Measurements from ENCODE around the gene INTS11. TPM values are rescaled to one million over a fixed set of nuclear protein-coding genes. Genes with fewer than 3 reads are reported as not detected.
A peak's percentile ranks its signal among the peaks of the same experiment; 100 is the strongest.

The INTS11 gene
- total and polyA plus RNA-seq, 9 of the 15 experiments (the other 6 are each of a cell fraction or from before 2014, with no cell fraction given), result 3.6 to 183 (median 110) TPM

GRCh38 chr1:1358433-1359271 is 34.2 kb upstream of the INTS11 start, which contains the start of gene MXRA8 (continued):
- TF ChIP-seq POLR2B (IDR thresholded peaks at IDR 0.05; ENCODE audit: low read depth, partially characterized antibody), result no peak
- no peak for TF ChIP-seq ADNP (tag; IDR thresholded peaks at IDR 0.05)
- no peak for TF ChIP-seq MCM5 (IDR thresholded peaks at IDR 0.05; ENCODE audit: low read depth)
- no peak for TF ChIP-seq SREBF2 (CRISPR knock-in tag; IDR thresholded peaks at IDR 0.05)
- TF ChIP-seq TARDBP (IDR thresholded peaks at IDR 0.05), result no peak
- no peak for TF ChIP-seq KAT8 (IDR thresholded peaks at IDR 0.05; ENCODE audit: low read depth)
- TF ChIP-seq CXXC5 (CRISPR knock-in tag; IDR thresholded peaks at IDR 0.05), result peak; percentile 58
- no peak for TF ChIP-seq SAFB2 (IDR thresholded peaks at IDR 0.05; ENCODE audit: borderline replicate concordance, low read depth, low read length, severe bottlenecking)
- TF ChIP-seq CCAR2 (IDR thresholded peaks at IDR 0.05; ENCODE audit: low read depth, low read length), result no peak
- TF ChIP-seq REST (IDR thresholded peaks at IDR 0.05; ENCODE audit: borderline replicate concordance), result peak; percentile 62; the same call in 1 of the 2 replicates
- no peak for TF ChIP-seq REST (CRISPR knock-in tag; IDR thresholded peaks at IDR 0.05; ENCODE audit: low read depth)
- 0 out of 2 replicates have a peak, but pooled peaks have one; percentile 67 for TF ChIP-seq MTA3 (IDR thresholded peaks at IDR 0.05; ENCODE audit: borderline replicate concordance)
- no peak for TF ChIP-seq ZNF699 (CRISPR knock-in tag; IDR thresholded peaks at IDR 0.05; ENCODE audit: insufficient replicate concordance)
- TF ChIP-seq XRCC5 (IDR thresholded peaks at IDR 0.05; ENCODE audit: low read depth, low read length), result no peak

Measured in K562 (cell line).